Activated CD8-positive, alpha-beta memory T cell treated with anti-CD3 and anti-CD28 coated beads, Interleukin-2, amount 10 ng/mL, durations not matched to agents 7 days and 5 days (primary cell): Measurements from ENCODE around the gene MORN5. TPM values are rescaled to one million over a fixed set of nuclear protein-coding genes. Genes with fewer than 3 reads are reported as not detected.

Experiments used
- ATAC-seq: fragments of 150-1000 bp; cut with Tn5 transposase; one replicate; pipeline ENCODE4 v1.10.0; 2021; ENCODE audit warnings: moderate library complexity
- CTCF ChIA-PET: fragments of 350-600 bp; sonication (Branson Sonifier 250); formaldehyde crosslinking; loops from one replicate; lab custom pipeline; 2021; ENCODE audit warnings: antibody characterized with exemption; lab: Charles Lee
- DNase-seq: peaks from one replicate; pipeline ENCODE4 v3.0.0-alpha.2; 2020
- H3K27ac Mint-ChIP-seq: one replicate; pipeline ENCODE4 v1.8.0; 2021; ENCODE audit warnings: mild to moderate bottlenecking, mixed read lengths
- H3K27me3 Mint-ChIP-seq: one replicate; pipeline ENCODE4 v1.8.0; 2021; ENCODE audit warnings: mixed read lengths
- H3K36me3 Mint-ChIP-seq: one replicate; pipeline ENCODE4 v1.8.0; 2021; ENCODE audit warnings: mild to moderate bottlenecking, mixed read lengths
- H3K4me1 Mint-ChIP-seq: one replicate; pipeline ENCODE4 v1.8.0; 2021; ENCODE audit warnings: mixed read lengths
- H3K4me3 Mint-ChIP-seq: one replicate; pipeline ENCODE4 v1.8.0; 2021; ENCODE audit warnings: mild to moderate bottlenecking, moderate library complexity, mixed read lengths
- H3K9me3 Mint-ChIP-seq: one replicate; pipeline ENCODE4 v1.8.0; 2022; ENCODE audit warnings: low read depth, mixed read lengths
- total RNA-seq, 2 experiments: library from RNA; stranded (reverse); gene quantifications; one replicate each; pipeline ENCODE4 v1.2.3, GENCODE V29; 2021

Gene MORN5
- total RNA-seq, 2 experiments from 2014 or later: not detected

- Mint-ChIP-seq H3K4me3 (no peak overlapping the region), H3K27me3 (peaks cover 48% of the 10 kb centered on the region), H3K27ac (no peak overlapping the region), H3K4me1 (peaks cover 6% of the 10 kb centered on the region), H3K36me3 (no peaks in the 10 kb centered on the region), H3K9me3 (peaks cover 2% of the 10 kb centered on the region)
- ATAC-seq (no peak), DNase-seq (no peak)
- CTCF ChIA-PET: interaction anchor here (0.9 kb wide), 1 partner anchor 66 kb away, joined by 3 read pairs; no protein-coding TSS in a partner anchor
Measured at GRCh38 chr9:122164286-122164685, 4.6 kb downstream of the MORN5 start.

- Mint-ChIP-seq H3K9me3 (no peaks in the 10 kb centered on the region), H3K27me3 (peaks cover 44% of the 10 kb centered on the region), H3K27ac (no peak overlapping the region), H3K4me1 (no peaks in the 10 kb centered on the region), H3K4me3 (no peak overlapping the region), H3K36me3 (no peaks in the 10 kb centered on the region)
- no peak for DNase-seq
- CTCF ChIA-PET: interaction anchor here (1.1 kb wide), 1 partner anchor 43 kb away, joined by 3 read pairs; no protein-coding TSS in a partner anchor
- ATAC-seq: no peak
Measured at GRCh38 chr9:122168356-122168755, 8.6 kb downstream of the MORN5 start.

DNA sequence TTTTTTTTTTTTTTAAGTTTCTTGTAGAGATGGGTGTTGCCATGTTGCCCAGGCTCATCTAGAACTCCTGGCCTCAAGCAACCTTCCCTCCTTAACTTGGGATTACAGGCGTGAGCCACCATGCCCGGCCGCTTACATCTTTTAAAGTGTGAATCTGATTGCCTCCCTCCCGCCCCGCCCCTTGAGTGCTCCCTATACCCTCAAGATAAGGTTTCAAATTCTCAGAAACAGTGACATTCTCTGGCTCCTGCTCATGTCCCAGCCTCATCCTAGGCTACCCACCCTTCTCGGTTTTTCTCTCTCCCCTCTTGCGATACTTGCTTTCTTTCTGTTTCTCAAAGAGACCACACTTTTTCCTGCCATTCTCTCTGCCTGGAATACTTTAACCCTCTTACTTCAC is 12.4 kb downstream of the MORN5 start:
- Mint-ChIP-seq H3K27me3 (peaks cover 42% of the 10 kb centered on the region), H3K4me3 (no peak overlapping the region), H3K27ac (no peak overlapping the region), H3K4me1 (no peaks in the 10 kb centered on the region), H3K36me3 (no peaks in the 10 kb centered on the region), H3K9me3 (no peaks in the 10 kb centered on the region)
- no peak for ATAC-seq
- CTCF ChIA-PET: no interaction called here
- no peak for DNase-seq

DNA sequence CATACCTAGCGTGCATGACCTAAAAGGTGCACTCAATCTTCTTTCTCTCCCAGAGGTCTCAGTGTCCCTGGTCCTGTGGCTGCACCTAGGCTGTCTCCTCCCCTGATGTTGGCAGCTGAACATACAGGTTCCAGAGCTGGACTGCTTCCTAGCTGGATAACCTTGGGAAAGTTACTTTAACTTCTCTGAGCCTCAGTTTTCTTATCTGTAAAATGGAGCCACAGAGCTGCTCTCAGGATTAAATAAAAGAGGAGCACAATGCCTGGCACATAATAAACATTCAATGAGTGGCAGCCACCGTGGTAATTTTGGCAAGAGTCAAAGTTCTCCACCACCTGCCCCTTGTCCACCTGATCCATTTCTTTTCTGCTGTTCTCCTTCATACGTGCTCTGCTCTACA is 14.0 kb downstream of the MORN5 start:
- CTCF ChIA-PET: no interaction called here
- Mint-ChIP-seq H3K36me3 (no peaks in the 10 kb centered on the region), H3K27ac (no peak overlapping the region), H3K4me1 (no peaks in the 10 kb centered on the region), H3K4me3 (no peak overlapping the region), H3K9me3 (no peaks in the 10 kb centered on the region), H3K27me3 (peaks cover 36% of the 10 kb centered on the region)
- DNase-seq (no peak), ATAC-seq (no peak)

DNA sequence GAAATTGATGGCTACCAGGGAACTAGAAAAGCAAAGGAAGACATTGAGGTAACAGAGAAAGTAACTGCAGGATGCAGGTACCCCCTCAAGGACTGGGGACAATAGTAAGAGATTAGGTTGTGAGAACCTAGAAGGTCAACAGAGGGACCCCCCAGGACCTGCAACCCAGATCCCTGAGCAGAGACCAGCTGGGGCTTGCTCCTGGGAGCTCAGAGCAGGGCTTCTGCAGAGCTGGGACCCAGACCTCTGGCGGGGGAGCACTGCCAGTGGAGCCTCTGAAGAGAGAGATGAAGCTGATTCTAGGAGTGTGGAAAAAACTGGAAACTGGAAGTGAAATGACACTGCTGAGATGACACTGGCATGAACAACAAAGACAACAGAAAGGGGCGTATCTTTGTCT is 17.2 kb downstream of the MORN5 start:
- CTCF ChIA-PET: no interaction called here
- Mint-ChIP-seq H3K9me3 (no peaks in the 10 kb centered on the region), H3K4me3 (no peak overlapping the region), H3K27ac (no peak overlapping the region), H3K27me3 (peaks cover 36% of the 10 kb centered on the region), H3K36me3 (no peaks in the 10 kb centered on the region), H3K4me1 (no peaks in the 10 kb centered on the region)
- no peak for ATAC-seq
- no peak for DNase-seq

DNA sequence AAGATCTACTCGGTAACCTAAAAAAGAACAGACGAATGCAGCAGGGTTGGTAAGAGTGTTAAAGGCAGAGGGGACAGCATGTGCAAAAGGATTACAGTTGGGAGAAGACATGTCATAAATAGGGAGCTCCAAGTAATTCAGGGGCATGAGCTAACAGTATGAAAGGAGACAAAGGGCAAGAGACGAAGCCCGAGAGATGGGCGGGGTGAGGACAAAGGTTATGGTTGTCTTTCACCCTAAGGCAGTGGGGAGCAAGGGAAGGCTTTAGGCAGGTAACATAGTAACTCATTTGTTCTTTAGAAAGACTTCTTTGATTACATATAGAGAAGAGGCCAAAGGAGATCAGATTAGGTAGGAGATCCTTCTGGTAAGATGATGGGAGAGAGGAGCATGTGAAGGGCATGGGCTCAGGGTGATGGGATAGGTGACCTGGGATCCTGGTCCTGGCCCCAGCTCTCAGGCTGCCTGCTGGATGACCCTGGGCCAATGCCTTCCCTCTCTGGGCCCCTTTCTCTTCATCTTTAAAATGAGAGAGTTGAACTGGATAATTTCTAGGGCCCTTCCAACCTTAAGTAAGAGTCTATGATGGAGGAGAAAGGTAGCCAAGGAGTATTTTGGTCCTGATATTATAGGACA is 19.5 kb downstream of the MORN5 start:
- Mint-ChIP-seq H3K4me1 (no peaks in the 10 kb centered on the region), H3K4me3 (no peak overlapping the region), H3K27ac (no peak overlapping the region), H3K9me3 (no peaks in the 10 kb centered on the region), H3K27me3 (peaks cover 29% of the 10 kb centered on the region), H3K36me3 (no peaks in the 10 kb centered on the region)
- no peak for DNase-seq
- CTCF ChIA-PET: no interaction called here
- ATAC-seq: no peak

GRCh38 chr9:122179690-122180074 is 20.0 kb downstream of the MORN5 start:
- H3K9me3 Mint-ChIP-seq: no peaks in the 10 kb centered on the region
- no peaks in the 10 kb centered on the region for H3K36me3 Mint-ChIP-seq
- H3K4me1 Mint-ChIP-seq: no peaks in the 10 kb centered on the region
- CTCF ChIA-PET: no interaction called here
- no peak overlapping the region for H3K4me3 Mint-ChIP-seq
- ATAC-seq (no peak), DNase-seq (no peak)
- peaks cover 24% of the 10 kb centered on the region for H3K27me3 Mint-ChIP-seq
- H3K27ac Mint-ChIP-seq: no peak overlapping the region

GRCh38 chr9:122180633-122181032 is 20.9 kb downstream of the MORN5 start:
- Mint-ChIP-seq H3K4me3 (no peak overlapping the region), H3K9me3 (no peaks in the 10 kb centered on the region), H3K27ac (no peak overlapping the region), H3K4me1 (no peaks in the 10 kb centered on the region), H3K27me3 (peaks cover 21% of the 10 kb centered on the region), H3K36me3 (no peaks in the 10 kb centered on the region)
- DNase-seq (no peak), ATAC-seq (no peak)
- CTCF ChIA-PET: interaction anchor here (0.7 kb wide), 1 partner anchor 9 kb away, joined by 3 read pairs; no protein-coding TSS in a partner anchor

GRCh38 chr9:122183501-122183900 is 23.8 kb downstream of the MORN5 start:
- ATAC-seq: no peak
- CTCF ChIA-PET: no interaction called here
- DNase-seq: no peak
- Mint-ChIP-seq H3K4me3 (no peak overlapping the region), H3K27me3 (peaks cover 19% of the 10 kb centered on the region), H3K36me3 (no peaks in the 10 kb centered on the region), H3K9me3 (no peaks in the 10 kb centered on the region), H3K27ac (no peak overlapping the region), H3K4me1 (no peaks in the 10 kb centered on the region)

DNA sequence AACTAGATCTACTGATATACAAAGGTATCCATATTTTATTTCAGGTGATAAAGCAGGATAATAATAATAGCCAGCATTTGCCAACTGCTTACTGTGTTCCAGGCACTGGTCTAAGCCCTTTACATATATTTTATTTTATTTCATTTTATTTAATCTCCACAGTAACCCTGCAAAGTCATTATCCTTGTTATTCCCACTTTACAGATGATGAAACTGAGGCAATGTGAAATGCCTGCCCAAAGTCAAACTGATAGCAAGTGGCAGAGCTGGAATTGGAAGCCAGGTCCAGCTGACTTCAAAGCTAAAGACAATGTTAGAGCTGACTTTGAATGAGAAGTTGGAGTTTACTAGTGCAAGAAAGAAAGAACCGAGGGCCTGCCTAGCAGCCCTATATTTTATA is 24.8 kb downstream of the MORN5 start:
- no peak overlapping the region for H3K27ac Mint-ChIP-seq
- CTCF ChIA-PET: no interaction called here
- ATAC-seq (no peak), DNase-seq (no peak)
- no peaks in the 10 kb centered on the region for H3K36me3 Mint-ChIP-seq
- H3K4me1 Mint-ChIP-seq: no peaks in the 10 kb centered on the region
- no peaks in the 10 kb centered on the region for H3K9me3 Mint-ChIP-seq
- H3K27me3 Mint-ChIP-seq: peaks cover 17% of the 10 kb centered on the region
- no peak overlapping the region for H3K4me3 Mint-ChIP-seq

- H3K27ac Mint-ChIP-seq: no peak overlapping the region
- no peaks in the 10 kb centered on the region for H3K36me3 Mint-ChIP-seq
- H3K4me3 Mint-ChIP-seq: no peak overlapping the region
- H3K27me3 Mint-ChIP-seq: peaks cover 11% of the 10 kb centered on the region
- ATAC-seq (no peak), DNase-seq (no peak)
- H3K9me3 Mint-ChIP-seq: no peaks in the 10 kb centered on the region
- CTCF ChIA-PET: no interaction called here
- no peaks in the 10 kb centered on the region for H3K4me1 Mint-ChIP-seq
Measured at GRCh38 chr9:122186301-122186700, 26.6 kb downstream of the MORN5 start.

DNA sequence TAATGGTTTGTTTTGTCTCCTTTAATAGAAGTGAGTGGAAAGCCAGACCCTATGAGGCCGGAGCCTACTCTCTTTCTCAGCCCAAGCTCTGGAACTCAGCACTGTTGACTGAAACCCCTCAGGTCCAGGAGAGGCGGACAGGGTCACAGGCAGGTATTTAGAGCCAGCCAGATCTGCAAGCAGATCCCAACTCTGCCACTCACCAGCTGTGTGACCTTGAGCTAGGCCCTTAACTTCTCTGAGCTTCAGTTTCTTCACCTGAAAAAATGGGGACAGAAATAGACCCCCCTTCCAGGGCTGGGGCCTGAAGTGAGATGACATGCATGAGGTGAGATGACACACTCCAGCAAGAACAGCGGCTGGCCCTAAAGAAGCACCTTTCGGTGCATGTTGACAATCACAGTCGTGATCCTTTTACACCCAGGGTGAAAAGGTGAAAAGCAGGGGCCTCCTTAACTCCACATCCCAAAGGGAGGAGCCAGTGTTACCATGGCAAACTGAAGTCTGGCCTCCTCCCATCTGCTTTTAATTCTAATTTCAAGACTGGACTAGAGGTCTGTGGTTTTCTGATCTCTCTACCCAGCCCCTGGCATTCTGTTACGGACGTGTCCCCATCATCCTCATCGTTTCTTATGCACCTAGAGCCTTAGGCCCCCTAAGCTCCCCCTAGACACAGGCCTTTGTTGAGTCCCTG is 27.2 kb downstream of the MORN5 start:
- H3K27ac Mint-ChIP-seq: no peak overlapping the region
- H3K27me3 Mint-ChIP-seq: peaks cover 11% of the 10 kb centered on the region
- no peak for DNase-seq
- CTCF ChIA-PET: no interaction called here
- no peak overlapping the region for H3K4me3 Mint-ChIP-seq
- no peaks in the 10 kb centered on the region for H3K9me3 Mint-ChIP-seq
- no peaks in the 10 kb centered on the region for H3K4me1 Mint-ChIP-seq
- no peaks in the 10 kb centered on the region for H3K36me3 Mint-ChIP-seq
- ATAC-seq: no peak

- DNase-seq (no peak), ATAC-seq (no peak)
- Mint-ChIP-seq H3K9me3 (no peaks in the 10 kb centered on the region), H3K4me3 (no peak overlapping the region), H3K4me1 (no peaks in the 10 kb centered on the region), H3K27me3 (peaks cover 5% of the 10 kb centered on the region), H3K36me3 (no peaks in the 10 kb centered on the region), H3K27ac (no peak overlapping the region)
- CTCF ChIA-PET: no interaction called here
Measured at GRCh38 chr9:122188369-122188768, 28.7 kb downstream of the MORN5 start.
